ENCODE data around the gene LAMB1.
"Not testable (repeated sequence)": the region's sequence is repeated elsewhere in the genome, so short reads cannot be mapped to it uniquely, and the experiment has no call there.

LAMB1 gene

GRCh38 chr7:108002726-108003598 lies at the start of gene LAMB1:
Gene LAMB1, minus strand, starts transcription at chr7:108003161. Its CDS starts 276 bp downstream, at chr7:108002885.
- DNase-seq: no peak

GRCh38 chr7:108051454-108051853 lies 48.5 kb upstream of the LAMB1 start:
- no peak for DNase-seq

DNA sequence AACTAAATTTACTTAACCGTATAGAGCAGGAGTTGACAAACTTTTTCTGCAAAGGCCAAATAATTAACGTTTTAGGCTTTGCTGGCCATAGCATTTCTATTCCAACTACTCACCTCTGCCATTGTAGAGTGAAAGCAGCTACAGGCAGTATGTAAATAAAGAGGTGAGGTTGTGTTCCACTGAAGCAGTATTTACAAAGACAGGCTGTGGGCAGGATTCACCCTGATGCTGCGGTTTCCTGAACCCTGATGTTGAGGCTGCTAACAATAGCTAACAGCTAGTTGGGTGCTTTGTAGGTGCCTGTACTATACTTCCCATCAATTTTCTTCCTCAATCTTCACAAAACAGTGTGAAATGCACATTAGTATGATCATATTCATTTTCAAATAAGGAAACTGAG lies 47.0 kb upstream of the LAMB1 start:
- peak; percentile 8 for DNase-seq

DNA sequence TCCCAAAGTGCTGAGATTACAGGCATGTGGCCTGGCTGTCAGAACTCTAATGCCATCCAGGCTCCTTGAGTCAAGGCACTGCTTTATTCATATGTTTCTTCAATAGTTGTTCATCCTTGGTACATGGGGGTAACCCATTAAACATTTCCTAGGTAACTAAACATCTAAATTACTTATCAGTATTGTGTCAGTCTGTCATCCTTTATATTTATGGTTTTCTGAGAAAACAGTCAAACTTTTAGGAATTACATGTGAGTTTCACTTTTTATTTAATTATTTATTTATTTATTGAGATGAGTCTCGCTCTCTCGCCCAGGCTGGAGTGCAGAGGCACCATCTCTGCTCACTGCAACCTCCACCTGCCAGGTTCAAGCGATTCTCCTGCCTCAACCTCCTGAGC lies 45.5 kb upstream of the LAMB1 start:
- no peak for DNase-seq

GRCh38 chr7:108046952-108047506 lies 44.1 kb upstream of the LAMB1 start:
- no peak for DNase-seq

GRCh38 chr7:108045669-108046068 lies 42.7 kb upstream of the LAMB1 start:
- no peak for DNase-seq

DNA sequence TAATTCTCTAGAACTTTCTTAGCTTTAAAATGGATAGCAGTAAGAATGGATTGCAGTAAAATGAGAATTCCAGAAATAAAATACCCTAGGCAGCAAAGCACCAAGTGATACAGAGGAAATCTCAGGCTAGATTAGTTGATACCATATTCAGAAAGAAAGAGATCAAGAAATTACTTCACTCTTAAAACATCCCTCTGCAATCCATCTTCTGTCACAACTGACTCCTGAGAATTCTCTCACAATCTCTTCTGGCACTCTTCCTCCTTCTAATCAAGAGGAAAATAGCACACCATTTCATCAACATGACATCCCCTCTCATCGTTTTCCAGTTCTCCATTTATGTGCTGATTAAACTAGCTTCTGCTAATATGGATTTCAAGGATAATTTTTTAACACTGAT lies 42.2 kb upstream of the LAMB1 start:
- DNase-seq: no peak

DNA sequence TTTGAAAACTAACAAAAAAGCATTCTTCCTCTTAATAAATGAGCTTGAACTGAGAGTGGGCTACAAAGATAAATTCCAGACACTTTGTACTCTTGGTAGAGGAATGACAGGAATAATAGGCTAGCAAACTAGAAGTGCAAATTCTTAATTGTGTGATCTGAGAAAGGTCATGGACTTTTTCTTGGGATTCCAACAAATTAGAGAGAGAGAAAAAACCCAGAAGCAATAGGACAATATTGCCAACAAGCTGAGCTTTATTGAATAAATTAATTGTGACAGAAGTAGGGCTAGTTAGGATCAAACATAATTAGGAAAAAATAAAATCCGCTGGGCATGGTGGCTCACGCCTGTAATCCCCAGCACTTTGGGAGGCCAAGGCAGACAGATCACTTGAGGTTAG lies 41.4 kb upstream of the LAMB1 start:
- DNase-seq: no peak

- no peak for DNase-seq
These were observed 36.0 kb upstream of the LAMB1 start for GRCh38 chr7:108038986-108039385.

DNA sequence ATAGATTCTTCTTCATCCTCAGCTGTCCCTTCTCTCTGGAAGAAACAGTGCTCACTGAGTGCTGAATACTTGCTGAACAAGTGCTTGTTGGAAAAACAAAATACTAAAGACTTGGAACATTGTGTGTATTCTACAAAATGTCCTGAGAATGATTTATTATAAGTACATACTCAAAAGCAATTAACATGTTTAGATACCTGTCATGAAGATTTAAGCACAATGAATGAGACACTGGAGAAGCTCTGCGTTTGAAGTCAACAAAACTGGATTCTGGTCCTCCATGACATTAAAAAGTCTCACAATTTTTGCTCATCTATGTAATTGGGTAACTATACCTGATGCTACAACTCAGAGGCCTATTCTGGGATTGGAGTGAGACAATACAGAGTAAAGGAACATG lies 34.8 kb upstream of the LAMB1 start:
- DNase-seq: no peak

GRCh38 chr7:108037140-108037539 lies 34.2 kb upstream of the LAMB1 start:
- DNase-seq: no peak

- DNase-seq: no peak
These were observed 31.6 kb upstream of the LAMB1 start for GRCh38 chr7:108034586-108034985.

GRCh38 chr7:108033776-108034497 lies 31.0 kb upstream of the LAMB1 start:
- no peak for DNase-seq

GRCh38 chr7:108033309-108033708 lies 30.3 kb upstream of the LAMB1 start:
- not testable (repeated sequence) for DNase-seq

DNA sequence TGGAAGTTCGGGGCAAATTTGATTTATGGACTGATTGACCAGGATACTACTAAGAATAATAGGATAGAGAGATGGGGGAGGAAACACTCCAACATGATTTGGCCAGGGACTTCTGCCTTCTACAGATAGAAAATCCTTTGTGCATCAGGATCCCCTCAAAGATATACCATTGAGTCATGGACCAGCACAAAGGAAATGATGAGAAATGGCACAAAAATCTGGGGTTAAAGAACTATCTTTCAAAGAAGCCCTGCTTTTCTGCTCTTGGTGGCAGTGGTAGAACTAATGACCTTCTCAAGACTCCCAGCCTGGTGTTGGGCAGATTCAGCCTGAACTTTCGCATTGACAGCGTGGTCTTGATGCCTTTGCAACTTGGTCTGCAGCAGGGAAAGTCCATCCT lies 27.6 kb upstream of the LAMB1 start:
- DNase-seq: no peak

DNA sequence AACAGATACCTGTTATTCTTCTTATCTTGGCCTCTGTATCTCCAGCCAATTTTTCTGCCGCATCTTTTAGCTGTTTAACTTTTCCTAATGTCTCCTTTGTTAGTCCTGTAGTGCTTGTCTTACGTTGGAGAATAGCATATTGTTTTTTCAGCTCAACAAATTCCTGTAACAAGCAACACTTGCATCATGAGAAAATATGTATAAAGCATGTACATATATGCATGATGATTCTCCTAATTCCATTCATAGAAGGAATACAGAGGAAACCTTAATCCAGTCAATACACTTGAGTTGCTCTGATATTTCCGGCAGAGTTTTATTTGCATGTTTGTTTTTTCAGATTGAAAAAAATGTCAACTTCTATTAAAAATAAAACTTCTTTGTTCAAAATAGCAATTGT lies 26.1 kb upstream of the LAMB1 start:
- no peak for DNase-seq

DNA sequence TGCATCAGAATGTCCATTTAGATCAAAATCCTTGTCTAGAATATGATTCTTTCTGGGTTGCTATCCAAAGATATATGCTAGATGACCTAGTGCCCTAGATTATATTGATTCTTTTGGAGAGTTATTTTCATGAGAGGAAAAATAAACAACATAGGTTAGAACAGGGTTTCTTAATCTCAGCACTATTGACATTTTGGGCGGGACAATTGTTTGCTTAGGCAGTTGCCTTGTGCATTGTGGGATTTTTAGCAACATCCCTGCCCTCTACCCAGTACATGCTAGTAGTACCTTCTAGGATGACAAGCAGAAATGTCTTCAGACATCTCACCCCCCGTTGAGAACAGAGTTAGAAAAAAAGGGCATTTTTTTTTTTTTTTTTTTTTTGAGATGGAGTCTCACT lies 25.1 kb upstream of the LAMB1 start:
- DNase-seq: no peak

DNA sequence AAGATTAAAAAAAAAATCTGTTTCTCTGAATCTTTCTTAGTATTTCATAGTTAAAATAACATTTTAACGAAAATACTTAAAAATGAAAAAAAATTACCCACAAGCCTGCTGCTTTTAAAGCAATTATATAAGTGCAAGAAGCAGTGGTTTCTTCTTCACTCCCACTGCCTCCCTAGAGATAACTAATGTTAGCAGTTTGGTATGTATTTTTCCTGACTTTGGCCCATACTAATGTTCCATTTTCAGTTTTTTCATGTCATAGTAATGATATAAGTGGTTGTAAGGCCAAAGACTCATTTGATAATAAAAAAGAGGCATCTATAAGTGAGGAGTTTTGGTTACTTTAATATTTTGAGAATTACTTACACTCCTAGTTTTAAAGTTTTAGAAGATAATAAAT lies 24.3 kb upstream of the LAMB1 start:
- DNase-seq: no peak

DNA sequence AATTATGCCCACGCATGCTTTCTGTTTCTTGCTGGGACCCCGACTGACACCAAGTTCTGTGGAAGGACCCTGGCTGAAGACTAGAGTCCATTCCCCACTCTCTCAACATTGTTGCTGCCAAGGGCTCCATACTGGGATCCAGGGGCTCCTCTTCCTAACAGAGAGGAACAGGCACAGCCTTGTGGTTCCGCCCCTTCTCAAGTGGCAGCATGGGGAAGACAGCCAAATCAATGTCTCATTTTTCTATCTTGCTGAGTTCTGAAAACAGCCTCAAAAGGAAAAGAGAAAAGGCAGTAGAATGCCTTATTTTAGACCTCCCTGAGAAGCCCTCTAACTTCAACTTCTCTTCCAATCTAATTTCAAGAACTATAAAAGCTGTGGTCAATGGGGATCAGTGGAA lies 23.7 kb upstream of the LAMB1 start:
- DNase-seq: no peak

GRCh38 chr7:108026116-108026515 lies 23.2 kb upstream of the LAMB1 start:
- no peak for DNase-seq

- no peak for DNase-seq
These were observed 21.6 kb upstream of the LAMB1 start for GRCh38 chr7:108024538-108024937.

GRCh38 chr7:108020585-108020984 lies 17.6 kb upstream of the LAMB1 start:
- DNase-seq: no peak

- no peak for DNase-seq
These were observed 15.7 kb upstream of the LAMB1 start for GRCh38 chr7:108018668-108019067.

GRCh38 chr7:108017776-108018151 lies 14.8 kb upstream of the LAMB1 start:
- DNase-seq: no peak
